C4-2B (cell line): ENCODE results near the gene EPHB2.

Experiments used
- CTCF ChIP-seq: fragments of 450-650 bp; conservative IDR thresholded peaks from 2 replicates; pipeline ENCODE4 v1.5.1; 2017; ENCODE audit warnings: mild to moderate bottlenecking
- ZFX ChIP-seq: fragments of 450-650 bp; IDR thresholded peaks from 2 replicates; pipeline ENCODE4 v1.6.1; 2017

- no peak for TF ChIP-seq CTCF
- TF ChIP-seq ZFX, result no peak
Observed at GRCh38 chr1:22790232-22791008, 79.8 kb downstream of the EPHB2 start.
